AG04450 (cell line): ENCODE results near the gene C2CD2. TPM values are rescaled to one million over a fixed set of nuclear protein-coding genes. Genes with fewer than 3 reads are reported as not detected.
A peak's percentile ranks its signal among the peaks of the same experiment; 100 is the strongest.

Experiments used
- CTCF ChIA-PET: fragments of 300-600, 350-600 bp; formaldehyde crosslinking; extraction: SDS; loops from one replicate; lab custom pipeline; 2022; ENCODE audit warnings: antibody characterized with exemption, inconsistent platforms; lab: Charles Lee
- POLR2A ChIA-PET: fragments of 350-600 bp; formaldehyde crosslinking; extraction: SDS; loops from one replicate; lab custom pipeline; 2021; ENCODE audit warnings: antibody characterized with exemption, inconsistent platforms; lab: Yijun Ruan, JAX
- DNase-seq: peaks from one replicate; pipeline ENCODE4 v3.0.0-alpha.2; 2011; ENCODE audit warnings: low read depth, low spot score
- H3K27ac ChIP-seq: one replicate; pipeline ENCODE4 v1.5.1; 2012; ENCODE audit warnings: low read depth, low read length, control low read depth
- H3K27me3 ChIP-seq: one replicate; pipeline ENCODE4 v1.6.0; 2012; ENCODE audit warnings: low read length; ENCODE audit not compliant: control insufficient read depth, insufficient read depth
- H3K4me3 ChIP-seq: 2 replicates; pipeline ENCODE4 v1.5.1; 2011; ENCODE audit warnings: mild to moderate bottlenecking, low read depth, low read length, control low read depth
- H3K9me3 ChIP-seq: 2 replicates; pipeline ENCODE4 v1.5.1; 2012; ENCODE audit warnings: low read length; ENCODE audit not compliant: control insufficient read depth, insufficient read depth
- CTCF ChIP-seq: IDR thresholded peaks from 2 replicates; pipeline ENCODE4 v1.5.1; 2011; ENCODE audit warnings: low read depth, low read length, control low read depth, inconsistent platforms
- polyA plus RNA-seq: library from polyadenylated mRNA; depleted of rRNA; stranded (reverse); fragments of >200 nt; gene quantifications from 2 replicates; pipeline ENCODE4 v1.2.3, GENCODE V29; 2011

C2CD2 gene
- polyA plus RNA-seq, 1 experiment = 25.4 TPM

GRCh38 chr21:41954654-41955499 is 1.1 kb upstream of the C2CD2 start:
- POLR2A ChIA-PET = no interaction called here
- H3K27me3 ChIP-seq = no peaks in the 10 kb centered on the region
- H3K9me3 ChIP-seq = no peaks in the 10 kb centered on the region; the same call in 1 of the 2 replicates
- no peak overlapping the region for H3K27ac ChIP-seq
- CTCF ChIA-PET = no interaction called here
- no peak for DNase-seq
- TF ChIP-seq CTCF = no peak
- H3K4me3 ChIP-seq = no peak overlapping the region

GRCh38 chr21:41953249-41953830 is 478 bp downstream of the C2CD2 start:
- no peak for TF ChIP-seq CTCF
- no peak for DNase-seq
- no peaks in the 10 kb centered on the region; the same call in 1 of the 2 replicates for H3K9me3 ChIP-seq
- H3K27ac ChIP-seq = no peak overlapping the region
- ChIA-PET CTCF (no interaction called here), POLR2A (interaction anchor here (1.5 kb wide), 1 partner anchor 28 kb away, joined by 4 read pairs; no protein-coding TSS in a partner anchor)
- H3K27me3 ChIP-seq = no peaks in the 10 kb centered on the region
- H3K4me3 ChIP-seq = peak overlapping the region; percentile 74

- Histone ChIP-seq H3K4me3 (peak overlapping the region; percentile 74), H3K9me3 (no peaks in the 10 kb centered on the region; the same call in 1 of the 2 replicates), H3K27me3 (no peaks in the 10 kb centered on the region), H3K27ac (no peak overlapping the region)
- POLR2A ChIA-PET = interaction anchor here (1.5 kb wide), 1 partner anchor 27 kb away, joined by 4 read pairs; no protein-coding TSS in a partner anchor
- DNase-seq = no peak
- CTCF ChIA-PET = interaction anchor here (1.0 to 1.4 kb wide), 3 partner anchors 19 to 165 kb away, joined by 3 to 5 read pairs (median 5); no protein-coding TSS in a partner anchor
- no peak for TF ChIP-seq CTCF
These were observed 1.1 kb downstream of the C2CD2 start for GRCh38 chr21:41952568-41953248.

- peak overlapping the region; percentile 74 for H3K4me3 ChIP-seq
- no peaks in the 10 kb centered on the region for H3K27me3 ChIP-seq
- no peaks in the 10 kb centered on the region; the same call in 1 of the 2 replicates for H3K9me3 ChIP-seq
- ChIA-PET CTCF (interaction anchor here (1.0 to 1.4 kb wide), 3 partner anchors 18 to 165 kb away, joined by 3 to 5 read pairs (median 5); no protein-coding TSS in a partner anchor), POLR2A (interaction anchor here (1.5 kb wide), 1 partner anchor 26 kb away, joined by 4 read pairs; no protein-coding TSS in a partner anchor)
- no peak for TF ChIP-seq CTCF
- no peak for DNase-seq
- no peak overlapping the region for H3K27ac ChIP-seq
These were observed 1.8 kb downstream of the C2CD2 start for GRCh38 chr21:41951876-41952567.
